SK-MEL-5 (cell line): ENCODE data around the gene DNAJB8. TPM values are rescaled to one million over a fixed set of nuclear protein-coding genes. Genes with fewer than 3 reads are reported as not detected.

ENCODE experiments used
- DNase-seq: peaks from one replicate; pipeline ENCODE4 v3.0.0-alpha.2; 2016; ENCODE audit warnings: low read depth, low spot score
- in situ Hi-C: cut with HindIII; loops from 2 replicates; pipeline ENCODE4 v1.10.0; 2016; ENCODE audit warnings: low sequenced_read_pairs, high pct_unique_total_duplicates, low pct_unique_long_range_greater_than_20kb
- total RNA-seq: library from RNA; depleted of rRNA; stranded (reverse); fragments of >200 nt; shearing (Covaris generic); gene quantifications from 2 replicates; pipeline ENCODE4 v1.2.3, GENCODE V29; 2014

DNAJB8 gene
- total RNA-seq, 1 experiment from 2014 or later: not detected

DNA sequence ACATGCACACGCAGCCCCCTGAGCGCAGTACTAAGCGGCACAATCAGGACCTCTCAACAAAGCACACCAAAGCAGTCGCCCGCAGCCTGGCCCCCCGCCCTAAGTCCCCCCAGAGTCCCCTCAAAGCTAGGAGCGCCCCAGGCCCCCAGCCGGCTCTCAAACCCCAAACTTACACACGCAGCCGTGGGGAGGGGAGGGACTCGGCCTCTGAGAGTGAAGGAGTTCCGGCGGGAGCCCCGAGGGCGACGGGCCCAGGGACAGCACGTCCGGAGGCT, 20.8 kb upstream of the DNAJB8 start:
- DNase-seq: no peak
- in situ Hi-C loops: no loop called here

DNA sequence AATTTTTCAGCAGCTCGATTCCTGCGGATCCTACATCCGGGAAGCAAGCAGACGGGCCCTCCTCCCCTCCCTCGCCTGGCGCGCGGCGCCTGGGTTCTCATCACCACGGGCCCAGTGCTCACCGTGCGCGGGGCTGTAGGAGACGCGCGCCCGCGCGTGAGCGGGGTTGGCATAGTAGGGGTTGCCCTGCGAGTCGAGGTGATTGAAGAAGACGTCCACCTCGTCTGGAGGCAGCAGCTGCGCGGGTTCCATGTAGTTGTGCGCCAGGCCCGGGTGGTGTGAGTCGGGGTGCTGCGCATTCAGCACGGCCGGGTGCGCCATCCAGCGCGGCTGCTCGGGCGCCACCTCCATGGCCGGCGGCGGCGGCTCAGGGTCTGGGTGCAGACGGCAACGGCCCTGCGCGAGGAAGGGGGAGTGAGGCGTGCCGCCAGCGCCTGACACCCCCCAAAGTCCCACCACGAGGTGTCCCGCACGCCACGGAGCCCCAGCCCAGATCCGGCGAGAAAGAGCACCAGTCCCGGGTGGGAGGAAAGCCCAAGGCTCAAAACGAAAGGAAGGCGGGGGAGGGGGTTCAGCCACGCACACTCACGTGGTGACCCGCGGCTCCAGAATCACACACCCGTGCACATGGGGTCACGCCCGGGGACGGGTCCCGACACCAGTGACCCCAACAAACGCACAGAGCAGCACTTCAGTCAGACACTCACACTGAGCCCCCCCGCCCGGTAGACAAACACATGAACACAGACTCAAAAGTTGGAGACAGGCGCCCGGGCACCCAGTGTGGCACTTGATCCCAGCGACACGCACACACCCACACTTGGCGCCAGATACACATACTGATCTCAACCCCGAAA, 20.2 kb upstream of the DNAJB8 start:
- no peak for DNase-seq
- in situ Hi-C loops: no loop called here

- in situ Hi-C loops: no loop called here
- no peak for DNase-seq
Measured at GRCh38 chr3:128486205-128486628, 19.5 kb upstream of the DNAJB8 start.

DNA sequence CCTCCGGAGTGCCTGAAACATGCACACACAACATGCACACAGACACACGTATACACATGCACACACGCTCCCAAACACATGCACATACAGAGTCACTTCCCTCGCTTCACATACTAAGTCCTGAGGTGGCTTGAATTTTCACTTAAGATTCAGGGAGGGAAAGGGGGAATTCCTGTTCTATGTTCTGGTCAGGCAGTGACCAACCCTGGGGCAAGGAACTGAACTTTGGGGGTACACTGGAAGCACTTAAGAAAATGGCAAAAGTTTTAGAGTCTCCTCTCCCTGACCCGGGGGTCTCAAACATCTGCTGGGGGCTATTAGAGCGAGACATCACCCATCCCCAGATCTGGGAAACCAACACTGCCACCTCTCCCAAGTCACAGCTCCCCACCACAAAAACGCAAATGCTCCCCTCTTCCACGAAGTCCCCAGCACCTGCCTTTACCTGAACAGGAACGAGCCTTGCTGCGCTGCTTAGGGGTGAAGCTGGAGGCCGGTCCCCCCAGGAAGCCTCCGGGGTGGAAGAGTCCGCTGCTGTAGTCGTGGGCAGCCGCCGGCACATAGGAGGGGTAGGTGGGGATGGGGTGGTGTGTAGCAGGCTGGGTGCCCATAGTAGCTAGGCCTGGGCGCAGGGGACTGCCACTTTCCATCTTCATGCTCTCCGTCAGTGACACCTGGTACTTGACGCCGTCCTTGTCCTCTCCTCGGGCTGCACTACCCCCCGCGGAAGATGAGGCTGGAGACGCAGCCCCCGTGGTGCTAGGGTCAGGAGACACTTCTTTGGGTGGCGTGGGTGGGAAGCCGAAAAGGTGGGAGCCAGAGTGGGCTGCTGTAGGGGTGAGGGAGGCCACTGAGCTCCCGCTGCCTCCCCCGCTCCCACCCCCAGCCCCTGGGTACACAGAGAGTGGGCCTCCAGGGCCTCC, 18.9 kb upstream of the DNAJB8 start:
- DNase-seq: no peak
- in situ Hi-C loops: no loop called here

DNA sequence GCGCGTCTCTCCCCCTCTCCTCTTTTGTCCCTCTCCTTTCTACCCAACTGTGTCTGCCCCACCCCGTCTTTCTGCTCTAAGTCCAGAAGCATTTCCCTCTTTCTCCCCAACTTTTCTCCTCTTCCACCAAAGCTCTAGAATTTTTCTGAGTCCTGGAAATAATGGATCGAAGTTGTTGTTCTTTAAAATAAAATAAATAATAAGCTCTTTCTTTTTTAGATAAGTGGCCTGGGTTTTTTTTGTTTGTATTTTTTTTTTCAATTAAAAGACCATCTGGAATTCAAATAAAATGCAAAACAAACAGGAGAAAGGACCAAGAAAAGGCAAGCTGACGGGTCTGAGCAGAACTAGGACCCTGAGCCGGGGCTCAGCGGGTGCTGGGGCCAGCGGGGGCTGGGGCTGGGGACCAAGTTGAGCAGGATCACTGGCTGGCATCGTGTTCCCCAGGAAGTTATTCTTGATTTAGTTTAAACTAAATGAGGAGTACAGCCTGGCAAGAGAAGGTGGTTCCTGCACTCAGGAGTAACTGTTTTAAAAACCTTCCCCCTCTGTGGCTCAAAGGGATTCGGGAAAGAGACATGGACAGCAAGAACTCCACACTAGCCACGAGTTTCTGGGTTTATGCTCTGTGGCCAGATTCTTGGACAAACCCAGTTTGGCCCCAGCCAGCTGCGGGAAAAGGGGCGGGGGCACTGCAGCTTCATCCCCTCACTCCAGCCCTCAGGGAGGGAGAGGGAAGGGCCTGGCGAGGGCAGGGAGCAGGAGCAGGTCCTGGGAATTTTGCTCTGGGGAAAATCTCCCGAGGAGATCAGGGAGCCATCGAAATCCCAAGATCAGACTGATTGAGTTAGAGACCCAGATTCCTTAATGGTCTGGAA, 18.0 kb upstream of the DNAJB8 start:
- no peak for DNase-seq
- in situ Hi-C loops: no loop called here

GRCh38 chr3:128483657-128484403, 17.1 kb upstream of the DNAJB8 start:
- in situ Hi-C loops: no loop called here
- no peak for DNase-seq

GRCh38 chr3:128482666-128483656, 16.3 kb upstream of the DNAJB8 start:
- DNase-seq: no peak
- in situ Hi-C loops: no loop called here

DNA sequence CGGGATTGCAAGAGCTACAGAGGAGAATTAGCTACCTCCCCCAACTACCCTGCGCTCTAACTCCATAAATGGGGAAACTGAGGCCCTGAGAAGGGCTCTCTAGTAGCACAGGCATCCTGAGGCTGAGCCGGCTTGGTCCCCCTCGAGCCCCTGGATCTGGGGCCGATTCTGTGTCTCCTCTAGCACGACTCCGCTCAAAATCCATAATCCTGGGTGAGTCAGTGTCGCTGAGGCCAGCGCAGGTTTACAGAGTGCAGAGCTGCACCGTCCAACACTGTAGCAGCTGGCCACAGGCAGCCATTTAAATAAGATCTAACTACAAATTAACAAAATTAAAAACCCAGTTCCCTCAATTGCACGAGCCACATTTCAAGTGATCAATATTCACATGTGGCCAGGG, 15.5 kb upstream of the DNAJB8 start:
- in situ Hi-C loops: no loop called here

DNA sequence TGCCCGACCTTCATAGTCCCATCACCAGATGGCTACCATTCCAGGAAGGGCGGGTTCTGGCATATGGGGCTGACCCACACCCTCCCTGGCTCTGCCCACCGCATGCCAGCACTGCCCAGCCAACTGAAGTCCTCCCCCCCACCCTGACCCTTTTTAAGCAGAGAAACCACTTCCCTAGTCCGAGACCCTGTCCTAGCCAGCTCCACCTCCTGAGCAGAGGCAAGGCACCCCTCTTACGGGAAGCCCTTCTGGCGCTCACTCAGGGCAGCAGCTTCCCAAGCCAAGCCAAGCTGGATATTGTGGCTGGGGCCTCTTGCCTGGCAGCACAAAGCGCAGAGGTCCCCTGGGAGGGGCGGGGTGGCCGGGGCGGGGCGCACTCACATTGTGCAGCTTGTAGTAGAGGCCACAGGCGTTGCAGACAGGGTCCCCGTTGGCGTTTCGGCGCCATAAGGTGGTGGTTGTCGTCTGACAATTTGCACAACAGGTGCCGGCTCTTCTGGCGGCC, 14.8 kb upstream of the DNAJB8 start:
- in situ Hi-C loops: no loop called here
- no peak for DNase-seq

More for the DNA sequence above, 15.5 kb upstream of the DNAJB8 start:
- no peak for DNase-seq

DNA sequence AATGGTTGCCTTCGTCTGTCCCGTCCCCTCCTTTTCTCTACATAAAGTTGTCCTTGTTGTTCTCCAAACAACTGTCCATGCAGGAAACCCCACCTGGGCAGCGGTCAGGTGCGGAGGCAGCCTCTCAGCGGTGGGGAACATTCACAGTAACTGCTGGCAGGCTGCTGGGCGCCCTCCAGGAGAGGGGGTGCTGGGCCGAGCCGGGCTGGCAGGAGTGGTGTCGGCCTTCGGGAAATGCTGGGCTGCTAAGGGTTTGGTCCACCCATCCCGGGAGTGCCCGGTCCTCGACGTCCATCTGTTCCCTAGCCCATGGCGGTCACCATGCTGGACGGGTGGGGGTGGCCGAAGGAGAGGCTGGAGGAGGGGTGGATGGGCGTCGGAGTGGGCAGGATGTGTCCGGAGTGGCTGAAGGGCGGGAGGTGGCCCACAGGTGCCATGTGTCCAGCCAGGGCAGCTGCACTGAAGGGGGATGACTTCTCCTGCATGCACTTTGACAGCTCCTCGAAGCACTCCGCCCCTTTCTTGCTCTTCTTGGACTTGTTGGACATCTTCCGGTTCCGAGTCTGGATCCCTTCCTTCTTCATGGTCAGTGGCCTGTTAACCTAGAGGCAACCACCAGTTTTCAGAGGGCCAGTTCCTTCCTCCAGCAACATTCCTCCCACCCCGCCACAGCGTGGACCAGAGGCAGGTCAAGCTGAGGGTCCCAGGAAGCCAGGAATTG, 14.2 kb upstream of the DNAJB8 start:
- in situ Hi-C loops: no loop called here
- no peak for DNase-seq

- no peak for DNase-seq
- in situ Hi-C loops: no loop called here
Measured at GRCh38 chr3:128480278-128480677, 13.6 kb upstream of the DNAJB8 start.

GRCh38 chr3:128479558-128480086, 12.9 kb upstream of the DNAJB8 start:
- no peak for DNase-seq
- in situ Hi-C loops: no loop called here

DNA sequence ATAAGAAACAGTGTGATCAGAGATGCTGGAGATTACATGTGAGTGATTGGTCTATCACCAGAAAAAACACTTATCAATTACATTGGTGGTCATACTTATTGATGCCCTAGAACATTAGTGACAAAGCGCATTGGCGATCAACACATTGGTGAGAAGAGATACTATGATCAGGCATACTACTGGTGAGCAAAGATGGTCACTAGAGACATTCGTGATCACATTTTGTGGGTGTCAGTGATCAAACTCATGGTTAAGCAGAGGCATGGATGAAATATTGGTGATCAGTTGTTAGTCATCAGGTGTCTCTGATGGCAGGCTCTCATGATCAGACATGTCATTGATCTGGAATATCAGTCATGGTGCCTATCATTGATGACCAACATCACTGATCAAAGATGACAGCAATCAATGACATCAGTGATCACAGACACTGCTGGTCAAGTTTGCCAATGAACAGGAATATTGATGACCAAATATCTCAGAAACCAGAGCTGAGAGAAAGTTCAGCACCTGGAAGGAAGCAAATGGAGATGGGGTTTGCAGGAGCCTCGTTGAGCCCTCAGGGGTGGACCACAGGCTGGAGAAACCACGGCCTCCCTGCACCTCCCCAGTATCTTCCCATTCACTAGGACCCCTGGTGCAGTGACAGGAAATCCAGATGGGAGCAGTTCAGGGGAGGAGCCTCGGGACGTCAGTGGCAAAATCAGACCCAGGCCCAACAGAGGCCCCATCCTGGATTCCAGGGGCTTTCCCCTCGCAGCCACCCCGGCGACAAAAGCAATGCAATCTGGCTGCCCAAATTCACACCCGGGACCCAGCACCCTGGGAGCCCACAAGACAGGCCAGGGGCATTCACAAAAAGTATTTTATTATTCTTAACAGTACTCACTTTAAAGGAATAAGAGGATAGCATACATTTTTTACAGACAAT, 12.2 kb upstream of the DNAJB8 start:
- no peak for DNase-seq
- in situ Hi-C loops: no loop called here

DNA sequence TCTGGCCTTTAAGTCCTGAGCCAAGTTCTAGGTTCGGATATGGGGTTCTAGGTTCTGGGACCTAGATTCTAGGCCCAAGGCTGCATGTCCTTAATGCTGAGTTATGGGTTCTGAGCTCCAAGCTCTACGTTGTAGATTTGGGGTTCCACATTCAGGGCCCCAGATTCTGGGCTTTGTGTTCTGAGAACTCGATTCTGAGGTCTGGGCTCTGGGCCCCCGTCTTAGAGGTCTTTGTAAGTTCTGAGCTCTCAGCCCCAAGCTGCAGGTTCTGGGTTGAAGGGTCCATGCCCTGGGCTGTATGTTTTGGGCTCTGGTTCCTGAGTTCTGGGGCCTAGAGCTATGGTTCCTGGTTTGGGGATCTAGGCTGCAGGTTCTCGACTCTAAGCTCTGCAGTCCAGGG, 10.0 kb upstream of the DNAJB8 start:
- no peak for DNase-seq
- in situ Hi-C loops: no loop called here
